GM21423 (cell line): Measurements from ENCODE around the gene PXDN.
"Not testable (repeated sequence)": the region's sequence is repeated elsewhere in the genome, so short reads cannot be mapped to it uniquely, and the experiment has no call there.

Experiments
- ATAC-seq: cut with Tn5 transposase; IDR thresholded peaks from one replicate; pipeline ENCODE4 v1.9.1; 2021; ENCODE audit warnings: mild to moderate bottlenecking, moderate library complexity; ENCODE audit not compliant: unreplicated experiment

The PXDN gene

DNA sequence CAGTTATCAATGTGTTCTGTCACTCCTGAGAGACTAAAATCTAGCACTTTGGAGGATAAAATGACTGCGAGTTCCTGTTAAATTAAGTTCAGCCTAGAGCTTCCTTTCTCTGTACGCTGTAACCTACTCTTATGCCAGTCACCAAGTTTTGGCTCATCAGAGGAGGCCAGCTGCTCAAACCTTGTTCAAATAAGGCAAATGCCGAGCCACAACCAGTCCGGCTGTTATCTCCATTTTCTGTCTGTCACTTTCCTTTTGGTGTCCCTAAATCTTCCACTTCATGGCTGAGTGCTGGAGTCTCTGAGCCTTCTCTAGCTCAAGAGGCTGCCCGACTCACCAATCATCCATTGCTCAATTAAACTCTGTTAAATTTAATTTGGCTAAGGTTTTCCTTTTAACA, 33.5 kb upstream of the PXDN start:
- ATAC-seq: no peak

DNA sequence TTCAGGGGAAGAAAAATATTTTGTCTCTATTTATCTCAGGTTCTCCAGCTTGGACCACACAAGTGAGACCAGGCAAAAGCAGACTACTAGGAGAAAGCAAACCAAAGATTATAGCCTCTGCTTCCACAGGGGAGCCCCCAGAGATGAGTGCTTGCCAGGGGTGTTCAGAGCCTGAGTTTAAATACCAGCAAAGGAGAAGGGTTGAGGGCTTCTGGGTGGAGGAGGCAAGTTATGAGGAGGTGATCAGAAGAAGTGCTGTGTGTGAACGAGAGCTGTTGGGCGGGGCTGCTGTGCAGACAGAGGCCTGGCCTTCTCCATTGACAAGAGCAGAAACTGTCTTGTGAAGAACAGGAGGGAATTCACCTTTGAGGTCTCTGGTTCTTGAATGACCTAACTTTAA, 32.8 kb upstream of the PXDN start:
- ATAC-seq: no peak

DNA sequence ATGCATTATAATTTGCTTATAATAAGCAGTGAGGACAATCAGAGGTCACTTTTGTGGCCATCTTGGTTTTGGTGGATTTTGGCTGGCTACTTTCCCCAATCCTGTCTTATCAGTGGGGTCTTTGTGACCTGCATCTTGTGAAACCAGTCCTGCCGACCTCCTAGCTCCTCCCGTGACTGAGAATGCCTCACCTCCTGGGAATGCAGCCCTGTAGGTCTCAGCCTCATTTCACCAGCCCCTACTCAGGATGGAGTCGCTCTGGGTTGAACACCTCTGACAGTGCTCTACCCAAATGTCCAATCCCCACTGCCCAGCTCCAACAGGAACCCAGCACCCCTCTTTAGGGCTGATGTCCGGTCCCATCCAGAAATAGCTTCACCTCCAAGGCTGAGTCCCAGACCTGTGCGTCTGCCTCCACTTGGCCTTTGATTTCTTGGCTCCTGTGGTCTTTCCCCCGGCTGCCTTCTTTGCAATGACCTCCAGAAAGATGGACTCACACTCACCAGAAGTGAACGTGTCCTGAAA, 31.3 kb upstream of the PXDN start:
- ATAC-seq: no peak

DNA sequence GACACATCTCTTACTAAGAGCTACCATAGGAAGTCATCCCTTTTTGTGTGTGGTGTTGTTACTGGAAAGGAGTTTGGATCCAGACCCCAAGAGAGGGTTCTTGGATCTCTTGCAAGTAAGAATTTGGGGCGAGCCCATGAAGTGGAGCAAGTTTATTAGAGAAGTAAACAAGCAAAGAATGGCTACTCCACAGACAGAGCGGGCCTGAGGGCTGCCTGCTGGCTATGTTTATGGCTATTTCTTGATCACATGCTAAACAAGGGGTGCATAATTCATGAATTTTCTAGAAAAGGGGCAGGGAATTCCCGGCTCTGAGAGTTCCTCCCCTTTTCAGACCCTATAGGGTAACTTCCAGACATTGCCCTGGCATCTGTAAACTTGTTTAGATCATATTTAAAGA, 30.6 kb upstream of the PXDN start:
- no peak for ATAC-seq

DNA sequence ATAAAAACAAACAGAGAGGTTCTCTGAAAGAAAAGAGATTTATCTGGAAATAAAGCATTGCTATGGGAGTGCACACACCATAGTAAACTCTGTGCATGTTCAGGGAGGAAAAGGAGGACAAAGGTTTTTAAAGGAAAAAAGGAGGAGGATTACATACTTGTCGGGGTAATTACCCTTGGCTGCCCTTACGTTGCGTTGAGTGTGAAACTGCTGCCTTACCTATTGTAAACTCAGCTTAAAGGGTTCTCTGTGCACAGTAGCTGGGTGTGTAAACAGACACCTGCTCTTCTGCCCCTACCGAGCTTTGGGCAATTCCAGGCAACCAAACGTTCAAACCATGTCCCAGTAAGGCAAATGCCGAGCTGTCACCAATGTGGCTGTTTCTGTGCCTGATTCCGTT, 29.6 kb upstream of the PXDN start:
- ATAC-seq: no peak

DNA sequence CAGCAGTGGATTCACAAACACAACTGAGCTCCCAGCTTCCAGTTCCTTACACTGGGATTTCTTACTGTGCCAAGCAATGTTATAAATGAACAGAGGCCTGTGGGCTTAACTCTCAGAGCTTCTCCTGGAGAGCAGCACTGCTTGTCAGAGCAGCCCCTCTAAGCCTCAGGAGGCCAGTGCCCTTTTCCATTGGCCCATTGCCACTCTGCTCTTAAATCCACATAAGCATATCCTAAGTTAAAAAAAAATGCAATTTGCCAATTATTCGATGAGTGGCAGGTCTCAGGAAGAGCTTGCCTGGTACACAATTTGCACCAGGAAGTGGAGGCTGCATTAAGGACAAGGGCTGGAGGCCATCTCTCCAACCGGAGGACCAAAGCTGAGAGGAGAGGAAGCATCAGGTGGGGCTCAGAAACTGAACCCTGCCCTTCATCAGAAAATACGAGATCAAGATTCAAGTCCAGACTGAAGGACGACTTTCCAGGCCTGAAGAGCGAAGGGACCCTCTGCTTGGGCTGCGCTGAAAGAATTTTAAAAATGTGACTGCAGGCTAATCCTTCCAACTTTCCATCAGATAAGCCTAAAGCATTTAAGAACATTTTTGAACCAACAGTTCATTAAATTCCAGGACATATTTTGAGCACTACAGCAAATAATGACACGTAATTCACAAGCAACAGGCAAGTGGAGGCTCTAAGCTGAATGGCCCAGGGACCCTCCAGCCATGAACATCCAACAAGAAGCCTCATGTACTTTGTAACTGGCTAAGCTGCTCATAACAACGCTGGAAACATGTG, 28.4 kb upstream of the PXDN start:
- ATAC-seq: no peak

DNA sequence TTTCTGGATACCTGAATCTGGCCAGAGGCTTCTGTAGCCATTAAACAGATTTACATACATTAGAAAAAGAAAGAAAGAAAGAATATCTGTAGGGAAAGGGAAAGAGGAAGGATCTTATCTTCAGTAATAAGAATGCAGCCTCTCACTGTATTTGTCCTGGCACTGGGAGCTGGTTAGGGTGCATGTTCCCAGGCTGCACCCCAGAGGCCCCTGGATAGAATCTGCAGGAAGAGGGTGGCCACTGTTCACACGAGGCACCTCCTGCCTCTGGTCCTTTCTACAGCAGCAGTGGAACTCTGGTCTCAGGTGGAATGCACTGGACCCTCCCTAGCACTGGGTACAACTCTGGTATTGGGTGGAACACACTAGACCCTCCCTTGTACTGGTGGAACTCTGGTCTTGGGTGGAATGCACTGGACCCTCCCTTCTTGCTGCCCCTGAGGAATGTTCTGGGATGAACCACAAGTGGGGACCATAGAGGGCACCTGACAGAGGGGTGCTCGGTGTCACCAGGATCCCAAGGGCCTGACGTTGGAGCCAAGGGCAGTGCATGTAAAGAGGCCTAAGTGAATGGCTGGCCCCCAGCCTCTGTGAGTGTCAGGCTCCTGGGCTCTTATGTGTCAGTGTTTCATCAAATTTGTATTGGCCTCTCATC, 27.4 kb upstream of the PXDN start:
- ATAC-seq: no peak

DNA sequence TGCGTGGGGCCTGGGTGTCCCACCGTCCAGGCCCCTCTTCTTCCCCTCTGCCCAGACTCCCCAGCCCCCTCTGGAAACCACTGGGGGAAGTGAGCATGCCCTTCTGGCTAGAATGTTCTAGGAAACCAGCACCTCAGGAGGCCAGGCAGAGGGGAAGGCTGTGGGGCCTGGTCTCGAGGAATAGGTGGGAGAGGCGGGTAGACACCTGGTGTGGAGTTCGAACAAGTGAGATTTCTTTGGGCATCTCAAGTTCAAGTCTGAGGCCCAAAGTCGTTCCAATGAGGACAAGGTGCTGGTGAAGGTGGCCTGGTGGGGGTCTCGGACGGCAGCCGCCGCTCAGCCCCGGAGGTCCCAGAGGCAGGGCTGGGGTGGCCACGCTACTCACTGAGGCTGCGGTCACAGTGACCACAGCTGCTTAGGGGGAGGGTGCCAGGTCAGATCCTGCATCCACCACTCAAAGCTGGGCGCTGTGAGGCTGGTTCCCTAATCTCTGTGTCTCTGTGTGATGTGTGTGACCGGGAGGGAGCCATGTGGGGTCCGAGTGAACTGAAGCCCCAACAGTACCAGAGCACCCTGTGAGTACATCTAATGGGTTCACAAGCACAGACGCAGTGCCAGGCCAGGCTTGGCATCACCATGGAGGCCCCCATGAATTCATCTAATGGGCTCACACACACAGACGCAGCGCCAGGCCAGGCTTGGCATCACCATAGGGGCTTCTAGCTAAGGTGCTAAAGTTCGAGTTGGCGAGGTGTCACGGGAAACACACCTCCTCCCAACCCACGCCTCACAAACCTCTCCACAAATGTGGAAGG, 26.5 kb upstream of the PXDN start:
- no peak for ATAC-seq

DNA sequence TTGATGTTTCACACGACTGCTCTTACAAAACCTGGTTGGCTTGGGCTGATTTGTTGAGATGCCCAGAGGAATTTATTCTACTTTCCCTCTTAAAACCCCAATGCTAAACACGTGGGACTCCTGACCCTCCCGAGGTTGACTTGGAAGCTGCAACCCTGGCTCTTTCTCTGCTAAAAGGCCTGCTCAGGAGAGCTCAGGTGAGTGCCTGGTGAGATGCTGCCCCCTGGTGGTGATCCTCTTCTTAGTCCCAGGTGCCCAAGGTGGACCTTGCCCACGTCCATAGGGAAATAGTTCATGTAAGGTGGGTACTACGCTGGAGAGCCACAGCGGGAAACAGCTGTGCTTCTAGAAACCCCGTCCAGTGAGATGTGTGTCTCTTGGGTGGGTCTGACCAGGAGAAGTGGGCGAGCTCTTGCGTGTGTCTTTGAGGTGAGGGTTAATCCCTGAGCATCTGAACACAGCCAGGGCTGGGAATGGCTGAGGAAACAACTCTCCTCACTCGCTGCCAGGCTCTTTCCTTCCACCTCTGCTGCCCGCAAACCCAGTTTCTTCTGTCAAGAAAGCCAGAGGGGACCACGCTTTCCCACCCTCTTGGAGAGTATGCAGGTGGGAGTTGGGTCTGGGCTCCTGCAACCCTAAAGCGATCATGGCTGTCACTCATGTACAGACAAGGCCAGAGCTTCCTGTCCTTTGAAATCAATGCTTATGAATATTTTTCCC, 25.5 kb upstream of the PXDN start:
- ATAC-seq: no peak

DNA sequence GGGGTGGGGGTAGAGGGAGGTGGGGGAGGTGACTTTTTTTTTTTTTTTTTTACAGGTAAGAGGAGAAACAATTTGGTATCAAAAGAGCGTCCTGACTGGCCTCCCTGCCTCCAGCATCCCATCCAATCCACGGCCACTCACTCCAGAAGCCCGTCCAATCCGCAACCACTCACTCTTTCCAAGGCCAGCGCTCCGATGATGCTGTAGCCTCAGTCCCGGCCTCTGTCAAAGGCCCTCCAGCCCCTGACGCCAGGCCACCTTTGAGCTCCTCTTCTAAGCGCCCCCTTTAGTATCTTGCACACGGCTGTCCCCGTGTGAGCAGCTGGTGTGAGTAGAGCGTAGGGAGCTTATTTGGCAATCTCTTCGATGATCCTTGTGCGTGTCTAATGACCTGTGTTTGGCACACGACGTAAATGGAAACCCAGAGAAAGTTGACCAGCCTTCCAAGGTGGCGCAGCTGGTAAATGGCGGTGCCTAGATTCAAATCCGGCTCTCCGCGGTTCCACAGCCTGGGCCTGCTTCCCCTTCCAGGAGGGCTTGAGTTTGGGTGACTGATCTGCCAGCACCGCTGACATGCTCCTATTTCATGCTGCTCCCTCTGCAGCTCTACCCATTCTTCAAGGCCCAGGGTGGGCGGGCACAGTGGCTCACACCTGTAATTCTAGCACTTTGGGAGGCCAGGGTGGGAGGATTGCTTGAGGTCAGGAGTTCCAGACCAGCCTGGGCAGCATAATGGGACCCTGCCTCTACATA, 23.8 kb upstream of the PXDN start:
- ATAC-seq: no peak

DNA sequence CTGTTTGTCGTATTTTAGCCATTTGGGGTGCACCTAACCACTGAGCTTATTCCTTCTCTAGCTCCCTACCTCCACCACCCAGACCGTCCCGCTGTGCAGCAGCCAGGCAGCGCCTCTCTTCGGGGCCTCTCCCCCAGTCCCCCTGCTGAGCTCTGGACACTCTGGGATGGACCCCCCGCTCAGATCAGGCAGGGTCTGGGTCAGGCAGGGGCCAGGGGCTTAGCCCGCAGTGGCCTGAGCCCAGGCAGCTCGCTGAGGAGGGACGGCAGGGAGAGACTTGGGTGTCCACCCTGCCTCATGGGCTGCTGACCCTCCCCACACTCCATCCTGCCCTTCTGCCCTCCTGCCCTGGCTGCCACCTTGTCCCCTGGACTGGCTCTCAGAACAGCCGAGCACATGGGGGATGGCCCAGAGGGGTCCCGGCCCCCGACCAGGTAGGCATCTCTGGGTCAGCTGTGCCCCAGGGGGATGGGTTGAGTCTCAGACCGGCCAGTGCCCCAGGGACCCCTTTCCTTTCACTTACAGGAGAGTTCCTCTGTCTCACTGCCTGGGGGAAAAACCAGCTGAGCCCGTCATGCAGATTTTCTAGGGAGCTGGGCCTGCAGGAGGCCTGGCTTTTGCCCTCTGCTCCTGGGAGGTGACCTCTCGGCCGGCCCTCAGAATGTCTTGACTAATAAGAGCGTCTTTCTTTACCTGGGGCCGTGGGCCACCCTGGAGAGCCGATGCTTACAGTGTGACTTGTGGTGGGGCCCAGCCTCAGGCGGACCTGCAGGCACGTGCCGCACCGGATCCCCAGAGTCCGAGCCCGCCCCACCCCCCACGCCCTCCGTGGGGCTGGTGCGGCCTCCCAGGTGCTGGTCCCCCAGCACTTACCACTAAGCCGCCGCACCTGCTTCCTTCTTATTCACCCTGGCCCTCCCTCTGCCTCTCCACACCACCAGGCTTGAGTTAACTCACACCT, 22.8 kb upstream of the PXDN start:
- ATAC-seq: no peak

DNA sequence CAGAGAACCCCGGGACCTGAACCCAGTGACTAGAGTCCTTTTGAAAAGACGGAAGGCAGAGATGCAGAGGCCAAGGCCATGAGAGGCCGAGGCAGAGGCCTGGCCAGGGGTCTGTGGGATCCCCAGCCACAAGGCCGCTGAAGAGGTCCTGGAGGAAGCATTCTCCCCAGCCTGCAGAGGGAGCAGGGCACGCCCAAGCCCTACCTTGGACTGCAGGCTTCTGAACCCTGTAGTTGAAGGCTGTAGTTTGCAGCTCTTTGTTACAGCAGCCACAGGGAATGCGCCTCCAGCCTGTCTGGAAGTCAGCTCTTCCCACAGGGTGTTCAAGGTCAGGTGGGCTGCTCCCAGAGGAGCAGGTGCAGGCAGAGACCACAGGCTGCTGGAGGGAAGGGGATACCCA, 22.1 kb upstream of the PXDN start:
- no peak for ATAC-seq

DNA sequence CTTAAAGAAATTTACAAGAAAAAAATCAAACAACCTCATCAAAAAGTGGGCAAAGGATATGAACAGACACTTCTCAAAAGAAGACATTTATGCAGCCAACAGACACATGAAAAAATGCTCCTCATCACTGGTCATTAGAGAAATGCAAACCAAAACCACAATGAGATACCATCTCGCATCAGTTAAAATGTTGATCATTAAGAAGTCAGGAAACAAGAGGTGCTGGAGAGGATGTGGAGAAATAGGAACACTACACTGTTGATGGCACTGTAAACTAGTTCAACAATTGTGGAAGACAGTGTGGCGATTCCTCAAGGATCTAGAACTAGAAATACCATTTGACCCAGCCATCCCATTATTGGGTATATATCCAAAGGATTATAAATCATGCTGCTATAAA, 20.9 kb upstream of the PXDN start:
- not testable (repeated sequence) for ATAC-seq

DNA sequence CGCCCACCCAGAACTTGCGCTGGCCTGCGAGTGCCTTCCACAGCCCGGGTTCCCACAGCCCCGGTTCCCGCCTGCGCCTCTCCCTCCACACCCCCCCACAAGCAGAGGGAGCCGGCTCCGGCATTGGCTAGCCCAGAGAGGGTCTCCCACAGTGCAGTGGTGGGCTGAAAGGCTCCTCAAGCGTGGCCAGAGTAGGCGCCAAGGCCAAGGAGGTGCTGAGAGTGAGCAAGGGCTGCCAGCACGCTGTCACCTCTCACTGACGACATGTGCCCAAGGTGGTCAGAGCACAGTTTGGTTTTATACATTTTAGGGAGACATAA, 15.3 kb upstream of the PXDN start:
- no peak for ATAC-seq

DNA sequence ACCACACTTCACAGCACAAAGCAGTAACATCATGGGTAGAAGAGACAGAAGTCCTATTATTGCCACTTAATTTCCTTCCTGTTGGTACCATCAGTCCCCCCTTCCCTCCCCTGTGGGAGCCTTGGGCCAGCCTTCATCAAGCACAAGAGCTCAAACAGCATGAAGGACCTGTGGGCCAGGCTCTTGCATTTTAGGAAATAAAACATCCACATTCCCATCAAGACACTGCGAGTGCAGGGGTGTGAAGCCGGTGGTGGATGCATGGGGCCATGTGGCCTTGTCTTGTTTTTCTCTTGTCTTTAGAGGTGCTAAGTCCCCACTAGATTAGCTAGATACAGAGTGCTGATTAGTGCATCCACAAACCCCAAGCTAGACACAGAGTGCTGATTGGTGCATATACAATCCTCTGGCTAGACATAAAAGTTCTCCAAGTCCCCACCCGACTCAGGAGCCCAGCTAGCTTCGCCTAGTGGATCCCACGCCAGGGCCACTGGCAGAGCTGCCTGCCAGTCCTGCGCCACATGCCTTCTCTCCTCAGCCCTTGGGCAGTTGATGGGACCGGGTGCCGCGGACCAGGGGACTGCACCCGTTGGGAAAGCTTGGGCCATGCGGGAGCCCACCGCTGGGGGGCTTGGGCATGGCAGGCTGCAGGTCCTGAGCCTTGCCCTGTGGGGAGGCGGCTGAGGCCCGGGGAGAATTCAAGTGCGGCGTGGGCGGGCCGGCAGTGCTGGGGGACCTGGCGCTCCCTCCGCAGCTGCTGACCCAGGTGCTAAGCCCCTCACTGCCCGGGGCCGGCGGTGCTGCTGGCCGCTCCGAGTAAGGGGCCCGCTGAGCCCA, 14.7 kb upstream of the PXDN start:
- no peak for ATAC-seq

DNA sequence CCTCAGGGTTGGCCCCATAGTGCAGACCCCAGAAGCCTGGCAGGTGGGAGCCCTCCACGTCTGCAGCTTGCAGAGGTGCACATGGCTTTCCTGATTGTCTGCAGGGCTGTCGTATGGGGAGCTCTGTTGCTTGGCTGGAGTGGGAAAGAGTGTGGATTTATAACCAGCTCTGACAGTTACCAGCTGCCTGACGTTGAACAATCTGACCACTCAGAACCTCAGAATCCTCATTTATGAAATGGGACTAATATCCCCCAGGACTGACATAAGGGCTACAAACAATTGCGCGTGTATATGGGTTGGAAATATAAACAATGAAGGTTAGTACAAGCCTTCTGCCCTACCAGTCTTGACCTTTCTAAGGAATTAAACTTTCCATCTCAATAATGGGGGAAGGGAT, 13.9 kb upstream of the PXDN start:
- ATAC-seq: no peak

DNA sequence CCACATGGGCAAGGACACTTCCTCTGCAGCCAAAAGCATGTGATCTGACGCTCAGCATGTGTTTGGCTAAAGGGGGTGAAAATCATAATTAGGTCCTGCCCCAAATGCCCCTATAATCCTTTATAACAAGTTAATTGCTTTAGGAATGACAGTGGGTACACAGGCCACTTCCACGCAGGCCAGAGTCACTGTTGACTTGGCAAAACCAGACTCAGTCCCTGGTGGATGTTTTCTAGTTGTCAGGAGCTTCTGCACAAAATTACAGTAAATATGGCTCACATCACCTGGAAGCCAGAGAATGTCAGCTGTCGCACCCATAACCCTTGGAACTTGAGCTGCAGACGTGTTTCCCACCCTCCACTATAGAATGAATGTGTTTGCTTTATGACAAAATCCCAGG, 13.3 kb upstream of the PXDN start:
- no peak for ATAC-seq

DNA sequence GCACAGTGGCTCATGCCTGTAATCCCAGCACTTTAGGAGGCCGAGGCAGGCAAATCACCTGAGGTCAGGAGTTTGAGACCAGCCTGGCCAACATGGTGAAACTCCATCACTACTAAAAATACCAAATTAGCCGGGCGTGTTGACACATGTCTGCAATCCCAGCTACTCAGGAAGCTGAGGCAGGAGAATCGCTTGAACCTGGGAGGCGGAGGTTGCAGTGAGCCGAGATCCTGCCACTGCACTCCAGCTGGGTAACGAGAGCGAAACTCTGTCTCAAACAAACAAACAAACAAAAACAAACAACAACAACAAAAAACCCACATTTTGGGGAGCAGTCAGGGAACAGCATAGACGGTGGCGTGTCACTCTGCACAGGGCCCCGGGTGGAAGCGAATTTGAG, 12.8 kb upstream of the PXDN start:
- ATAC-seq: not testable (repeated sequence)
